Measurements from ENCODE around the gene DGKB. TPM values are rescaled to one million over a fixed set of nuclear protein-coding genes. Genes with fewer than 3 reads are reported as not detected.

DGKB gene
- total RNA-seq, 1 donor from 2014 or later = not detected

DNA sequence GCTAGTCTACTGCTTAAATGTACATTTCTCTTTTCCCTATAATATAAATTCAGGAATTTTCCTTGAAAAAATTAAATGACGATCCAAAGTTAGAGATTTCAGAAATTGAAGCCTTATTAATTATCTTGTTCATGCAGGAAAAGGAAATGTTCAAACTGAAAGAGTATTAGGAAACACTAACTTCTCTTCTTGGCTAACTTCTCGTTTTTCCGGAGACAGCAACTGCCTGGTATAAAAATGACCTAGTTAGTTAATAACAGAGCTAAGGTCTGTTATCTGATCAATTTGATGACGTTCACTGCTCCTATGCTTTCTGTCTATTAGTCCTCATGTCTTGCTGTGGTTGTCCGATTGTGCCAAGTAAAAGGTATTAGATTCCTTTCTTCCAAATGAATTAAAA is 212.5 kb downstream of the DGKB start:
- no peaks in the 10 kb centered on the region for H3K27me3 ChIP-seq
- no peak overlapping the region for H3K27ac ChIP-seq
- intact Hi-C loops (cut with DNase I) = loop anchor here (5.0 kb wide), 1 partner anchor 1408 kb away; no protein-coding TSS in a partner anchor
- H3K36me3 ChIP-seq = no peaks in the 10 kb centered on the region
- no peak overlapping the region for H3K4me3 ChIP-seq
- H3K4me1 ChIP-seq = no peaks in the 10 kb centered on the region
- no peak for TF ChIP-seq CTCF (IDR thresholded peaks at IDR 0.05)
- H3K9me3 ChIP-seq = no peaks in the 10 kb centered on the region
- DNase-seq (ENCODE audit: low spot score in 2 of 2) = no peak

DNA sequence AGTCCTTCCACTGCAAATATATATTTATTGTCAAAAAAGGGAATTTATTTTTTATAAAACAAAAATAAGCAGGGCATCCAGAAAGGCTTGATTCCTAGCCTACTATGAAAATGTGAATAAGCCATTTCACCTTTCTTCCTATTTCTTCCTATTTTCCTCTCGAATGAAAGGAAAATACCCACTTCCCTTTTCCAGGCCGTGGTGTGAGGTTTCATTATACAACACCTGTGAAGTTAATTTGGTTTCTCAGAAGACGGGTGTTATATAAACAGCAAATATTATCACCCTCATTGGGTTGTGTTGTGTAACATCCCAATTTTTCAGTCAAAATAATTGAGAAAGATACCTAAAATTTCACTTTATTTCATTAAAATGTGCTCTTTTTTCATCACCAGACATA is 214.3 kb downstream of the DGKB start:
- Histone ChIP-seq H3K36me3 (no peaks in the 10 kb centered on the region), H3K27me3 (no peaks in the 10 kb centered on the region), H3K27ac (no peak overlapping the region), H3K4me3 (no peak overlapping the region), H3K4me1 (no peaks in the 10 kb centered on the region), H3K9me3 (no peaks in the 10 kb centered on the region)
- intact Hi-C loops (cut with DNase I) = no loop called here
- no peak for TF ChIP-seq CTCF (IDR thresholded peaks at IDR 0.05)
- DNase-seq (ENCODE audit: low spot score in 2 of 2) = no peak

DNA sequence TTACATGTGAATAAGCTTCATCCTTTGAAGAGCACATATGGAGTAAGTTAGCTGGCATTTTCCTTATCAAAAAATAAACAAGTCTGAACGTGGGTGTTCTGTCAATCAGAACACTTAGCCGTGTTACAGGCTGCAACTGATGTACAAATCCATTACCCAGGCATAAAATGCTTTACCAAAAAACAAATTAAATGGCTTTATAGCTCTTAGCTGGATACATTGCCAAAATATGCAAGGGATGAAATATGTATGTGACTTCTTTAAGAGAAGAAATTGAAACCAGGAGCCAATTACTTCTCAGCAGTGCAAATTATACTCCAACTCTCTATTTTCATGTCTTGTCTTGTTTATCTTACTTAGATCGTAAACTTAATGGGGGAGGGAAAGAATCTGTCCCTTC is 214.8 kb downstream of the DGKB start:
- DNase-seq (ENCODE audit: low spot score in 2 of 2) = no peak
- no peak overlapping the region for H3K4me3 ChIP-seq
- no peaks in the 10 kb centered on the region for H3K27me3 ChIP-seq
- no peaks in the 10 kb centered on the region for H3K4me1 ChIP-seq
- no peaks in the 10 kb centered on the region for H3K9me3 ChIP-seq
- H3K36me3 ChIP-seq = no peaks in the 10 kb centered on the region
- intact Hi-C loops (cut with DNase I) = no loop called here
- no peak for TF ChIP-seq CTCF (IDR thresholded peaks at IDR 0.05)
- H3K27ac ChIP-seq = no peak overlapping the region

DNA sequence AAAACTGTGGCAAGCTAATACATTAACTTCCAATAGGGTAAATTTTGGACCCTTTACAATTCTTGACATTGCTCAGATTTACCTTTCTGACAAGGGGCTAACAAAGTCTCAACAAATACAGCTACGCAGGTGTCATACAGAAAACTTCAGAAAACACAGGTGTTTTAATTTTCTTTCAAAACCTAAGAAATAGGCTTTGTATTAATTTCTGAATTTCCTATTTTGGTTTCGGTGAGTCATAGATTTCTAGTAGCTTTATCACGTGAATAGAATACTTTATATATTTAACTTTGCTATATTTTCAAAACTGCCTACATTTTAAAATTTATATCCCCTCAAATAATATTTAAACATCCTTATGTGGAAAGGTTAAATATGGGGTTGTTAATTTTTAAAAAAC is 215.3 kb downstream of the DGKB start:
- Histone ChIP-seq H3K4me3 (no peak overlapping the region), H3K27me3 (no peaks in the 10 kb centered on the region), H3K36me3 (no peaks in the 10 kb centered on the region), H3K4me1 (no peaks in the 10 kb centered on the region), H3K27ac (no peak overlapping the region), H3K9me3 (no peaks in the 10 kb centered on the region)
- intact Hi-C loops (cut with DNase I) = no loop called here
- TF ChIP-seq CTCF (IDR thresholded peaks at IDR 0.05) = no peak
- no peak for DNase-seq (ENCODE audit: low spot score in 2 of 2)

- no peaks in the 10 kb centered on the region for H3K4me1 ChIP-seq
- no peaks in the 10 kb centered on the region for H3K36me3 ChIP-seq
- no peak for TF ChIP-seq CTCF (IDR thresholded peaks at IDR 0.05)
- H3K4me3 ChIP-seq = no peak overlapping the region
- intact Hi-C loops (cut with DNase I) = no loop called here
- H3K27me3 ChIP-seq = no peaks in the 10 kb centered on the region
- H3K9me3 ChIP-seq = no peaks in the 10 kb centered on the region
- no peak overlapping the region for H3K27ac ChIP-seq
- no peak for DNase-seq (ENCODE audit: low spot score in 2 of 2)
Measured at GRCh38 chr7:14685167-14685566, 217.4 kb downstream of the DGKB start.

- H3K9me3 ChIP-seq = no peaks in the 10 kb centered on the region
- no peak overlapping the region for H3K4me3 ChIP-seq
- TF ChIP-seq CTCF (IDR thresholded peaks at IDR 0.05) = no peak
- no peak overlapping the region for H3K27ac ChIP-seq
- no peak for DNase-seq (ENCODE audit: low spot score in 2 of 2)
- no peaks in the 10 kb centered on the region for H3K36me3 ChIP-seq
- no peaks in the 10 kb centered on the region for H3K27me3 ChIP-seq
- no peaks in the 10 kb centered on the region for H3K4me1 ChIP-seq
- intact Hi-C loops (cut with DNase I) = no loop called here
Measured at GRCh38 chr7:14682910-14683465, 219.6 kb downstream of the DGKB start.

All from ascending aorta (tissue), 2 donors.